ENCODE results near the gene PTPRK.

The PTPRK gene

DNA sequence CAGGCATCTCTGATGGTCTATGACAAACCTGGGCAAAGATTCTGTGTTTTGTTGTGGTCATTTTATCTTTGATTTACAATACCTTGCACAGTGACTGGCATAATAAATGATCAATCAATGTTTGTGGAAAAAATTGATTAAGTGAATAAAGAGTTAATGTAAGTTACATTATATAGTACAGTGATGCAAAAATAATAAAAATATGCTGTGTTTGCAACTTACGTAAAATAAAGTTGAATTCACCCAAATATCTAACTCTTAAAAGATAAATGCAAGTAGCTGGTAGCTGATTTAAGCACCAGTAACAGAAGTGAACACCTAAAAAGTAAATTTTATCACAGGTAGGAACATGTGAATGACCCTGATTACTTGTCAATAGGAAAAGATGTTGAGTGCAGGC is 443.6 kb downstream of the PTPRK start:
- Histone ChIP-seq H4K20me1 (ENCODE audit: insufficient read depth, low read length) (no peaks in the 10 kb centered on the region), H3K36me3 (replicated peaks; ENCODE audit: low read depth, low read length) (no peaks in the 10 kb centered on the region), H3K9me3 (ENCODE audit: insufficient read depth, low read length) (no peaks in the 10 kb centered on the region), H2AFZ (ENCODE audit: low read depth, low read length) (no peak overlapping the region), H3K79me2 (ENCODE audit: low read length) (no peaks in the 10 kb centered on the region), H3K4me3 (ENCODE audit: low read length) (no peak overlapping the region), H3K27ac (ENCODE audit: low read length) (no peak overlapping the region), H3K27me3 (ENCODE audit: low read depth, low read length) (no peaks in the 10 kb centered on the region), H3K9ac (ENCODE audit: low read length) (no peak overlapping the region), H3K4me1 (ENCODE audit: low read length) (peaks cover 7% of the 10 kb centered on the region), H3K4me2 (ENCODE audit: low read length) (no peak overlapping the region)
- no peak for TF ChIP-seq EZH2phosphoT487 (IDR thresholded peaks at IDR 0.05; ENCODE audit: low read depth)
- TF ChIP-seq, protein P1, sequence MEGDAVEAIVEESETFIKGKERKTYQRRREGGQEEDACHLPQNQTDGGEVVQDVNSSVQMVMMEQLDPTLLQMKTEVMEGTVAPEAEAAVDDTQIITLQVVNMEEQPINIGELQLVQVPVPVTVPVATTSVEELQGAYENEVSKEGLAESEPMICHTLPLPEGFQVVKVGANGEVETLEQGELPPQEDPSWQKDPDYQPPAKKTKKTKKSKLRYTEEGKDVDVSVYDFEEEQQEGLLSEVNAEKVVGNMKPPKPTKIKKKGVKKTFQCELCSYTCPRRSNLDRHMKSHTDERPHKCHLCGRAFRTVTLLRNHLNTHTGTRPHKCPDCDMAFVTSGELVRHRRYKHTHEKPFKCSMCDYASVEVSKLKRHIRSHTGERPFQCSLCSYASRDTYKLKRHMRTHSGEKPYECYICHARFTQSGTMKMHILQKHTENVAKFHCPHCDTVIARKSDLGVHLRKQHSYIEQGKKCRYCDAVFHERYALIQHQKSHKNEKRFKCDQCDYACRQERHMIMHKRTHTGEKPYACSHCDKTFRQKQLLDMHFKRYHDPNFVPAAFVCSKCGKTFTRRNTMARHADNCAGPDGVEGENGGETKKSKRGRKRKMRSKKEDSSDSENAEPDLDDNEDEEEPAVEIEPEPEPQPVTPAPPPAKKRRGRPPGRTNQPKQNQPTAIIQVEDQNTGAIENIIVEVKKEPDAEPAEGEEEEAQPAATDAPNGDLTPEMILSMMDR (IDR thresholded peaks at IDR 0.05; ENCODE audit: low read depth, low read length) = no peak

DNA sequence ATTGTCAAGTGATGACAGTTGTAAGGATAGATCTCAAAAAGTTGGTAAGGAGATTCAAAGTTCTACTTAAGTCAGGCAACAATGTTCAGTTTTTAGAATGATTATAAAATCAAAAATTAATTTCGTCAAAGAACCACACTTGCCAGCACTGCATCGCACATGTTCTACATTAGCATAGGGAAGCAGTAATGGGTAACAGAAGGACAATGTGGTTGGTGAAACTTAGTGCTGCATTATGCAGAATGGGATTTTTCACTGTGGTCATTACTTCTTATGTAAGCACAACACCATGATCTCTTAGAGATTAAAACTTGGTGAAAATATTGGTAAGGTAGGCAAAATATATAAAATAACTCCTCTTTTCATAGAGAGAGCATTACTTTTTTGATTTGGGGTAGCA is 445.8 kb downstream of the PTPRK start:
- no peak overlapping the region for H2AFZ ChIP-seq (ENCODE audit: low read depth, low read length)
- no peaks in the 10 kb centered on the region for H3K79me2 ChIP-seq (ENCODE audit: low read length)
- H3K9me3 ChIP-seq (ENCODE audit: insufficient read depth, low read length) = no peaks in the 10 kb centered on the region
- no peak overlapping the region for H3K4me3 ChIP-seq (ENCODE audit: low read length)
- no peak overlapping the region for H3K9ac ChIP-seq (ENCODE audit: low read length)
- no peak overlapping the region for H3K27ac ChIP-seq (ENCODE audit: low read length)
- no peaks in the 10 kb centered on the region for H3K27me3 ChIP-seq (ENCODE audit: low read depth, low read length)
- H3K4me1 ChIP-seq (ENCODE audit: low read length) = peaks cover 7% of the 10 kb centered on the region
- TF ChIP-seq EZH2phosphoT487 (IDR thresholded peaks at IDR 0.05; ENCODE audit: low read depth) = no peak
- TF ChIP-seq, protein P1 (IDR thresholded peaks at IDR 0.05; ENCODE audit: low read depth, low read length) = no peak
- no peak overlapping the region for H3K4me2 ChIP-seq (ENCODE audit: low read length)
- no peaks in the 10 kb centered on the region for H3K36me3 ChIP-seq (replicated peaks; ENCODE audit: low read depth, low read length)
- H4K20me1 ChIP-seq (ENCODE audit: insufficient read depth, low read length) = no peaks in the 10 kb centered on the region

DNA sequence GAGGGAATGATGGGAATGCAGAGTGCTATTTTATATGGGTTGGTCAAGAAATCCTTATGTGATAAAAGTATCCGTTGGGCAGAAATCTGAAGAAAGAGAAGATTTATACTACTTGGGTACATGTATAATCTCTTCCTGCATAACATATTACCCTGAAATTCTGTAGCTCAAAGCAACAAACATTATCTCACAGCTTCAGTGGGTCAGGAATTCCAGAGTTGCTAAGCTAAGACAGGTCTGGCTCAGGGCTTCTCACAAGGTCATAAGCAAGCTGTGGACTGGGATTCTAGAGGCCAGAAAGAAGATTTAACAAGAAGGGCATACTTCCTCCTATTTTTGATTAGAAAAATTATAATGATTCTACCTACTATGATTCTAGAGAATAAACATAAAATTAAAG is 447.0 kb downstream of the PTPRK start:
- H2AFZ ChIP-seq (ENCODE audit: low read depth, low read length) = no peak overlapping the region

DNA sequence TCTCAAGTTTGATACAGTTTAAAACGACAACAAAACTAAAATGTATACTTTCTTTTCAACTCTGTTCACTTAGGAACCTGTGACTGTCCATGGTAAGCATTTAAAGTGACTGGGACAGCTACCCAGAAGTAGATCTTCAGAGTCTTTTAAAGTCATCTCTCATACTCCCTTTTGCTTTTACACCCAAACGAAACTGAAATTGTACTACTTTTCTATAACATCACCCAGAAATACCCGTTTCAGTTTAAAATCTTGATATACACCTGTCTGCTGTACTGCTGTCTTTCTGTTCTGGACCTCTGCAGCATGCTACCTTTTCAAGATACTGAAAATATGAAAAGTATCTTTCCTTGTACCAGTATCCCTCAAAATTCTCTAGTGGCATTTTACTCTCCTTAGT is 449.2 kb downstream of the PTPRK start:
- no peak overlapping the region for H3K4me3 ChIP-seq (ENCODE audit: low read length)
- TF ChIP-seq EZH2phosphoT487 (IDR thresholded peaks at IDR 0.05; ENCODE audit: low read depth) = no peak
- TF ChIP-seq, protein P1 (IDR thresholded peaks at IDR 0.05; ENCODE audit: low read depth, low read length) = no peak
- H3K79me2 ChIP-seq (ENCODE audit: low read length) = no peaks in the 10 kb centered on the region
- H3K4me1 ChIP-seq (ENCODE audit: low read length) = no peaks in the 10 kb centered on the region; the same call in 1 of the 2 replicates
- H2AFZ ChIP-seq (ENCODE audit: low read depth, low read length) = no peak overlapping the region
- H3K36me3 ChIP-seq (replicated peaks; ENCODE audit: low read depth, low read length) = no peaks in the 10 kb centered on the region
- H3K9ac ChIP-seq (ENCODE audit: low read length) = no peak overlapping the region
- no peaks in the 10 kb centered on the region for H3K9me3 ChIP-seq (ENCODE audit: insufficient read depth, low read length)
- no peak overlapping the region for H3K27ac ChIP-seq (ENCODE audit: low read length)
- peak overlapping the region; percentile 19; the same call in 1 of the 2 replicates for H3K4me2 ChIP-seq (ENCODE audit: low read length)
- H3K27me3 ChIP-seq (ENCODE audit: low read depth, low read length) = no peaks in the 10 kb centered on the region
- H4K20me1 ChIP-seq (ENCODE audit: insufficient read depth, low read length) = no peaks in the 10 kb centered on the region

More for the DNA sequence above, 447.0 kb downstream of the PTPRK start:
- no peak overlapping the region for H3K9ac ChIP-seq (ENCODE audit: low read length)
- H3K36me3 ChIP-seq (replicated peaks; ENCODE audit: low read depth, low read length) = no peaks in the 10 kb centered on the region
- H3K4me3 ChIP-seq (ENCODE audit: low read length) = no peak overlapping the region
- H3K79me2 ChIP-seq (ENCODE audit: low read length) = no peaks in the 10 kb centered on the region
- H3K4me2 ChIP-seq (ENCODE audit: low read length) = no peak overlapping the region
- peaks cover 7% of the 10 kb centered on the region for H3K4me1 ChIP-seq (ENCODE audit: low read length)
- TF ChIP-seq, protein P1 (IDR thresholded peaks at IDR 0.05; ENCODE audit: low read depth, low read length) = no peak
- no peak for TF ChIP-seq EZH2phosphoT487 (IDR thresholded peaks at IDR 0.05; ENCODE audit: low read depth)
- H3K27me3 ChIP-seq (ENCODE audit: low read depth, low read length) = no peaks in the 10 kb centered on the region
- H3K9me3 ChIP-seq (ENCODE audit: insufficient read depth, low read length) = no peaks in the 10 kb centered on the region
- H3K27ac ChIP-seq (ENCODE audit: low read length) = no peak overlapping the region
- H4K20me1 ChIP-seq (ENCODE audit: insufficient read depth, low read length) = no peaks in the 10 kb centered on the region

Measured in OCI-LY3 (cell line).